HG02798 (cell line): ENCODE results near the gene ADPRS.

Experiments
- ATAC-seq: cut with Tn5 transposase; IDR thresholded peaks from one replicate; pipeline ENCODE4 v1.9.1; 2021; ENCODE audit warnings: mild to moderate bottlenecking; ENCODE audit not compliant: unreplicated experiment, poor library complexity

Gene ADPRS

GRCh38 chr1:36107394-36107793 is 18.7 kb downstream of the ADPRS start:
- no peak for ATAC-seq

GRCh38 chr1:36108314-36108713 is 19.6 kb downstream of the ADPRS start:
- no peak for ATAC-seq

- no peak for ATAC-seq
Measured at GRCh38 chr1:36109041-36109679, 20.5 kb downstream of the ADPRS start.

GRCh38 chr1:36111151-36111550 is 22.5 kb downstream of the ADPRS start:
- ATAC-seq, result no peak

GRCh38 chr1:36112823-36113222 is 24.1 kb downstream of the ADPRS start:
- ATAC-seq, result no peak

GRCh38 chr1:36114371-36114770 is 25.7 kb downstream of the ADPRS start:
- ATAC-seq, result no peak

- no peak for ATAC-seq
Measured at GRCh38 chr1:36115200-36115669, 26.5 kb downstream of the ADPRS start.

- no peak for ATAC-seq
Measured at GRCh38 chr1:36115931-36116330, 27.2 kb downstream of the ADPRS start.

GRCh38 chr1:36116901-36117300 is 28.2 kb downstream of the ADPRS start:
- no peak for ATAC-seq

- no peak for ATAC-seq
Measured at GRCh38 chr1:36118447-36119204, 29.9 kb downstream of the ADPRS start.

- no peak for ATAC-seq
Measured at GRCh38 chr1:36119456-36119855, 30.8 kb downstream of the ADPRS start.

- no peak for ATAC-seq
Measured at GRCh38 chr1:36122062-36123030, 33.7 kb downstream of the ADPRS start.

- ATAC-seq, result no peak
Measured at GRCh38 chr1:36123356-36123755, 34.7 kb downstream of the ADPRS start.

- no peak for ATAC-seq
Measured at GRCh38 chr1:36124404-36125128, 35.9 kb downstream of the ADPRS start.

GRCh38 chr1:36125129-36125991 is 36.7 kb downstream of the ADPRS start, which contains the start of gene COL8A2:
Gene COL8A2 (minus strand): TSS chr1:36125222. CDS start chr1:36100242, 24,980 bp downstream.
- ATAC-seq, result no peak

- no peak for ATAC-seq
Measured at GRCh38 chr1:36126005-36126716, 37.5 kb downstream of the ADPRS start.

GRCh38 chr1:36126797-36127500 is 38.3 kb downstream of the ADPRS start:
- ATAC-seq, result no peak
